Small intestine (tissue), 4 donors: ENCODE measurements around the gene SMIM44. TPM values are rescaled to one million over a fixed set of nuclear protein-coding genes. Genes with fewer than 3 reads are reported as not detected.

Experiments
- polyA plus RNA-seq, 4 donors: library from polyadenylated mRNA; stranded (reverse) in 3 of 4; unstranded in 1 of 4; fragments of 200-250 nt in 3 of 4; fragments of 120-200 nt in 1 of 4; gene quantifications; one replicate each; pipeline versions ENCODE4 v1.2.1 to v1.2.3, GENCODE V29; 2013
- donor health status: healthy with polysubstance abuse.
- donor health status: Bipolar disorder and iron deficiency.
- donor health status: healthy.

The SMIM44 gene
- polyA plus RNA-seq, 4 donors: 0.49 to 0.63 TPM; not detected in 2

Other genes starting within 250 kb of the SMIM44 start
- 10 to 100 TPM in 2 of 4 donors, 1 to 10 TPM in 2; 4.5 to 37.9 (median 8.2) TPM for gene NFIC, start 116.9 kb downstream of the SMIM44 start, polyA plus RNA-seq
- 1,000 to 10,000 TPM in 2 of 4 donors, 100 to 1,000 TPM in 2; 270 to 1,947 (median 1,286) TPM for gene SMIM24, start 2.9 kb downstream of the SMIM44 start, polyA plus RNA-seq
- 10 to 100 TPM in 2 of 4 donors, 1 to 10 TPM in 2; 5.4 to 18.4 (median 8.4) TPM for gene DOHH, start 17.2 kb upstream of the SMIM44 start, polyA plus RNA-seq
- 10 to 100 TPM; 29.5 to 39.0 (median 32.6) TPM for gene FZR1, start 22.9 kb upstream of the SMIM44 start, polyA plus RNA-seq
- gene TEKTIP1, start 55.7 kb upstream of the SMIM44 start, polyA plus RNA-seq: 1 to 10 TPM in 2 of 4 donors, under 1 TPM in 1, not detected in 1; 0.73 to 3.3 (median 1.3) TPM
- 10 to 100 TPM; 10.3 to 52.4 (median 22.0) TPM for gene MFSD12, start 74.1 kb upstream of the SMIM44 start, polyA plus RNA-seq
- 10 to 100 TPM; 66.3 to 82.1 (median 72.5) TPM for gene HMG20B, start 89.5 kb upstream of the SMIM44 start, polyA plus RNA-seq
- gene GIPC3, start 102.0 kb upstream of the SMIM44 start, polyA plus RNA-seq: 1 to 10 TPM in 1 of 4 donors, under 1 TPM in 2, not detected in 1; 0.54 to 1.1 (median 0.62) TPM
- 1 to 10 TPM in 2 of 4 donors, not detected in 2; 1.2 to 2.1 TPM for gene TBXA2R, start 123.4 kb upstream of the SMIM44 start, polyA plus RNA-seq
- gene CACTIN, start 143.3 kb upstream of the SMIM44 start, polyA plus RNA-seq: 10 to 100 TPM; 11.9 to 16.9 (median 14.7) TPM
- 10 to 100 TPM in 3 of 4 donors, 1 to 10 TPM in 1; 7.3 to 19.5 (median 13.5) TPM for gene PIP5K1C, start 217.0 kb upstream of the SMIM44 start, polyA plus RNA-seq
- gene TJP3, start 224.9 kb upstream of the SMIM44 start, polyA plus RNA-seq: 100 to 1,000 TPM in 2 of 4 donors, 10 to 100 TPM in 2; 74.5 to 385 (median 188) TPM